Testis (tissue), 3 donors: ENCODE measurements around the gene SPON1. TPM values are rescaled to one million over a fixed set of nuclear protein-coding genes. Genes with fewer than 3 reads are reported as not detected.

Experiments
- DNase-seq: peaks from one replicate; pipeline ENCODE4 v3.0.0-alpha.2; 2019
- H3K27ac ChIP-seq, 2 donors: fragments of 200-600 bp; sonication (generic); one replicate each; pipeline ENCODE4 v1.5.1; 2019
- H3K27me3 ChIP-seq: fragments of 200-600 bp; sonication (generic); one replicate; pipeline ENCODE4 v1.5.1; 2019
- H3K36me3 ChIP-seq: fragments of 200-600 bp; sonication (generic); one replicate; pipeline ENCODE4 v1.5.1; 2017; ENCODE audit warnings: low read depth; ENCODE audit errors: missing control alignments
- H3K4me1 ChIP-seq: fragments of 200-600 bp; sonication (generic); one replicate; pipeline ENCODE4 v1.5.1; 2019
- H3K4me3 ChIP-seq, 2 donors: fragments of 200-600 bp; sonication (generic); one replicate each; pipeline ENCODE4 v1.5.1; 2017 to 2019
- H3K9me3 ChIP-seq: fragments of 200-600 bp; sonication (generic); one replicate; pipeline ENCODE4 v1.5.1; 2017
- POLR2A ChIP-seq: fragments of 450-650 bp; IDR thresholded peaks from one replicate; pipeline ENCODE4 v1.6.1; 2017; ENCODE audit warnings: antibody characterized with exemption, mild to moderate bottlenecking, moderate library complexity
- WGBS, 2 donors: methylation state at CpG; one replicate each; pipeline ENCODE4 v1.1.5; 2018; 5-methylcytosine and 5-hydroxymethylcytosine counted together
- intact Hi-C: fragments of 100-400 bp; cut with DNase I; formaldehyde crosslinking; loops from one replicate; pipeline ENCODE4 v1.15.1; 2023; ENCODE audit warnings: low total_unique reads
- polyA plus RNA-seq: library from polyadenylated mRNA; stranded (reverse); fragments of 350-450 nt; fragmentation: Illumina TruSeq; extraction: RNeasy Lipid Tissue Mini Kit (QIAGEN cat#74804); gene quantifications from one replicate; pipeline ENCODE4 v1.2.3, GENCODE V29; 2014; ENCODE audit warnings: low read depth, low replicate concordance; ENCODE audit not compliant: insufficient read depth
- total RNA-seq, 2 donors: library from RNA; depleted of rRNA; stranded (reverse); fragments of >200 nt; gene quantifications; one replicate each; pipeline ENCODE4 v1.2.3, GENCODE V29; 2016
- TF ChIP-seq, protein P1 (sequence below), 3 experiments: fragments of 450-650 bp in 2 of 3; fragments of 200-600 bp in 1 of 3; sonication (generic) in 1 of 3; IDR thresholded peaks; one replicate each; pipeline ENCODE4 v1.5.1; 2016 to 2019; ENCODE audit warnings: antibody characterized with exemption in 3 of 3, mild to moderate bottlenecking in 2 of 3, moderate library complexity in 1 of 3

The SPON1 gene
- total and polyA plus RNA-seq, 3 donors from 2014 or later: 6.9 to 11.9 (median 7.6) TPM

GRCh38 chr11:14061721-14062120, 99.2 kb downstream of the SPON1 start:
- Histone ChIP-seq H3K27me3 (no peaks in the 10 kb centered on the region), H3K27ac (no peak overlapping the region), H3K4me3 (no peak overlapping the region), H3K4me1 (no peaks in the 10 kb centered on the region), H3K36me3 (no peaks in the 10 kb centered on the region), H3K9me3 (no peaks in the 10 kb centered on the region)
- DNase-seq: no peak
- 90 to 96% methylated on average over 3 of the region's 3 CpGs for WGBS, 2 donors
- TF ChIP-seq, protein P1, sequence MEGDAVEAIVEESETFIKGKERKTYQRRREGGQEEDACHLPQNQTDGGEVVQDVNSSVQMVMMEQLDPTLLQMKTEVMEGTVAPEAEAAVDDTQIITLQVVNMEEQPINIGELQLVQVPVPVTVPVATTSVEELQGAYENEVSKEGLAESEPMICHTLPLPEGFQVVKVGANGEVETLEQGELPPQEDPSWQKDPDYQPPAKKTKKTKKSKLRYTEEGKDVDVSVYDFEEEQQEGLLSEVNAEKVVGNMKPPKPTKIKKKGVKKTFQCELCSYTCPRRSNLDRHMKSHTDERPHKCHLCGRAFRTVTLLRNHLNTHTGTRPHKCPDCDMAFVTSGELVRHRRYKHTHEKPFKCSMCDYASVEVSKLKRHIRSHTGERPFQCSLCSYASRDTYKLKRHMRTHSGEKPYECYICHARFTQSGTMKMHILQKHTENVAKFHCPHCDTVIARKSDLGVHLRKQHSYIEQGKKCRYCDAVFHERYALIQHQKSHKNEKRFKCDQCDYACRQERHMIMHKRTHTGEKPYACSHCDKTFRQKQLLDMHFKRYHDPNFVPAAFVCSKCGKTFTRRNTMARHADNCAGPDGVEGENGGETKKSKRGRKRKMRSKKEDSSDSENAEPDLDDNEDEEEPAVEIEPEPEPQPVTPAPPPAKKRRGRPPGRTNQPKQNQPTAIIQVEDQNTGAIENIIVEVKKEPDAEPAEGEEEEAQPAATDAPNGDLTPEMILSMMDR (IDR thresholded peaks at IDR 0.05): no peak
- no peak for TF ChIP-seq POLR2A
- intact Hi-C loops: no loop called here

DNA sequence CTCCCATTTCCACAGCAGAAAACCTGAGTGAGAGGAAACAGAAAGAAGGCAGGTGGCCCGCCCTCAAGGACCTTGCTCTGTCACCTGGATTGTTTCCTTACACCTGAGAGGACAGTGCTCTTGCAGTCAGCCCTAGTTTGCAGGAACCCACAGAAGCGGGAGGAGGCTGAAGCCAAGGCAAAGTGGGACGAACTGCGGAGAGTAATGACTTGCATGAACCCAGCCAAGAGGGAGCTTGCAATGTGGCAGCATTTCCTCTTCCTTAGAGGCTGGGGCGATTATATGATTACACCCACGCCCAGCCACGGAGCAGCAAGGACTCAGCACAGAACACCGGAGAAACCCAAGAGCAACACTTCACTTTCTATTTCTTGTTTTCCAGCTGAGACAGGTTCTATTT, 102.6 kb downstream of the SPON1 start:
- intact Hi-C loops: no loop called here
- no peak overlapping the region for H3K4me3 ChIP-seq
- no peak for DNase-seq
- no peak for TF ChIP-seq POLR2A
- TF ChIP-seq, protein P1 (IDR thresholded peaks at IDR 0.05): no peak
- no peaks in the 10 kb centered on the region for H3K36me3 ChIP-seq
- 42 to 70% methylated on average over 8 of the region's 8 CpGs for WGBS, 2 donors
- no peaks in the 10 kb centered on the region for H3K27me3 ChIP-seq
- no peaks in the 10 kb centered on the region for H3K9me3 ChIP-seq
- no peaks in the 10 kb centered on the region for H3K4me1 ChIP-seq
- H3K27ac ChIP-seq: no peak overlapping the region

DNA sequence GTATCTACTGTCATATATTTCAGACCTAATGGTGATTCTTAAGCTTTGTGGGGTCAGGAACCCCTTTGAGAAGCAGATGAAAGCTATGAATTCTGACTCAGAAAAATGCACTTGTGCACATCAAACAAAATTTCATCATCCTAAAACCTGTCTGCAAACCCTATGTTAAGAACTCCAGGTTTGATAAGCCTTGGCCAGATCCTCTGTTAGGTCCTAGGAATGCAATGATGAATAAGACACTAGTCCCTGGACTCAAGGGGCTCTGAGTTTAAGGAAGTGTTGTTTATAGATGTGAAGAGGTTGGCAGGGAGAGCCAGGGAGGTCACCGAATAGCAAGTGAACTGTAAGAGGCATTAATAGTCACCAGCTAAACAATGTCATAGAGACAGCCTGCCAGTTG, 103.2 kb downstream of the SPON1 start:
- Histone ChIP-seq H3K27ac (no peak overlapping the region), H3K4me1 (no peaks in the 10 kb centered on the region), H3K4me3 (no peak overlapping the region), H3K36me3 (no peaks in the 10 kb centered on the region), H3K27me3 (no peaks in the 10 kb centered on the region), H3K9me3 (no peaks in the 10 kb centered on the region)
- intact Hi-C loops: no loop called here
- DNase-seq: no peak
- TF ChIP-seq, protein P1 (IDR thresholded peaks at IDR 0.05): no peak
- no peak for TF ChIP-seq POLR2A
- 77 to 100% methylated on average over 1 of the region's 1 CpG for WGBS, 2 donors

DNA sequence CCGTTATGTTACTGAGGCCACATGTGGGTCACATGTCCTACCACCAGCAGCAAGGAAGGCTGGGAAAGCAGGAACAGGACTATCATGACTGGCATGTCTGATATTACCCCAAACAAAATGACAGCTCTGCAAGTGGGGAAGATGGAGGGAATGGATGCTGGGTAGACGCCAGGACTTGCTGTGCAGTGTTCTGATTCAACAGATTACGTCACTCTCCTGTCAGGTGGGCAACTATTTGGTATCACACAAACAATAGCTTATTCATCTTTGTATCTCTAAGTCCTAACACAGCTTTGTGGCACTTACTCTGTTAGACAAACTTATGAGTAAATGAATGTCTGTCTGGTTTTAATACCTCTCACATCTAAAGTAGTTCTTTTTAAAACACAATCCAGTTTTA, 105.2 kb downstream of the SPON1 start:
- 62 to 74% methylated on average over 3 of the region's 3 CpGs for WGBS, 2 donors
- TF ChIP-seq, protein P1 (IDR thresholded peaks at IDR 0.05): no peak
- no peak for TF ChIP-seq POLR2A
- H3K36me3 ChIP-seq: no peaks in the 10 kb centered on the region
- no peaks in the 10 kb centered on the region for H3K27me3 ChIP-seq
- H3K4me3 ChIP-seq: no peak overlapping the region
- DNase-seq: no peak
- no peaks in the 10 kb centered on the region for H3K9me3 ChIP-seq
- H3K27ac ChIP-seq: no peak overlapping the region
- intact Hi-C loops: no loop called here
- no peaks in the 10 kb centered on the region for H3K4me1 ChIP-seq

DNA sequence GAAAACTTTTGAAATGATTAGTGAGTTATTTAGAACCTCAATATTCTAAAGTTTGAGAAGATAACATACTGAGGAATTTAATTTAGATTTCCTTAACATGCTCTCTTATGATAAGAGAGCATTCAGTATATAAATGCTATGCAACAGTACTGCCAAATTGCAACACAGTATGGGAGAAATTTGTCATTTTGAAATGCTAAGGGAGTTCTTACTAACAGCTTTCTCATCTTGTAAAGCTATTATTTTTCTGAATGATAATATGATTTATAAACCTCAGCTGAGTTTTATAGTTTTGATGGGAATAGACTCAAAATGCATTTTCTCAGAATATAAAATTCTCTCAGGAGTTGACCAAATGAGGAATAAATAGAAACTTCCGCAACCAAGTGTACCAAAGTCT, 108.4 kb downstream of the SPON1 start:
- H3K27ac ChIP-seq: no peak overlapping the region
- TF ChIP-seq POLR2A: no peak
- TF ChIP-seq, protein P1 (IDR thresholded peaks at IDR 0.05): no peak
- H3K27me3 ChIP-seq: no peaks in the 10 kb centered on the region
- no peaks in the 10 kb centered on the region for H3K36me3 ChIP-seq
- WGBS, 2 donors: 96% methylated on average over 1 of the region's 1 CpG
- H3K4me1 ChIP-seq: no peaks in the 10 kb centered on the region
- H3K9me3 ChIP-seq: no peaks in the 10 kb centered on the region
- no peak overlapping the region for H3K4me3 ChIP-seq
- intact Hi-C loops: no loop called here
- no peak for DNase-seq
